Neuronal stem cell (in vitro differentiated cells): ENCODE data around the gene MUCL3.

ENCODE experiments used
- DNase-seq: peaks from one replicate; pipeline ENCODE4 v3.0.0-alpha.2; 2013; ENCODE audit warnings: low spot score
- H2AFZ ChIP-seq: one replicate; pipeline ENCODE4 v1.6.1; 2013; ENCODE audit warnings: mild to moderate bottlenecking, low read length, inconsistent platforms
- H2AK5ac ChIP-seq: 2 replicates; pipeline ENCODE4 v1.6.1; 2013; ENCODE audit warnings: low read depth, mild to moderate bottlenecking, inconsistent platforms, low read length, moderate library complexity, mixed read lengths
- H2BK120ac ChIP-seq: 2 replicates; pipeline ENCODE4 v1.6.1; 2013; ENCODE audit warnings: low read depth, mild to moderate bottlenecking, inconsistent platforms, low read length, moderate library complexity, mixed read lengths
- H2BK12ac ChIP-seq: one replicate; pipeline ENCODE4 v1.6.1; 2013; ENCODE audit warnings: low read length, inconsistent platforms
- H2BK15ac ChIP-seq: 2 replicates; pipeline ENCODE4 v1.6.1; 2013; ENCODE audit warnings: mild to moderate bottlenecking, low read length, inconsistent platforms, mixed read lengths
- H2BK5ac ChIP-seq: one replicate; pipeline ENCODE4 v1.6.1; 2013; ENCODE audit warnings: inconsistent platforms, mild to moderate bottlenecking, low read length, moderate library complexity
- H3K14ac ChIP-seq: one replicate; pipeline ENCODE4 v1.6.1; 2013; ENCODE audit warnings: low read length, inconsistent platforms
- H3K18ac ChIP-seq: 2 replicates; pipeline ENCODE4 v1.6.1; 2013; ENCODE audit warnings: low read length, inconsistent platforms
- H3K23ac ChIP-seq: 2 replicates; pipeline ENCODE4 v1.6.1; 2013; ENCODE audit warnings: low read depth, mild to moderate bottlenecking, mixed read lengths, low read length, inconsistent platforms; ENCODE audit not compliant: poor library complexity
- H3K27ac ChIP-seq: replicated peaks from 3 replicates; pipeline ENCODE4 v1.5.1; 2013; ENCODE audit warnings: low read length, inconsistent platforms
- H3K27me3 ChIP-seq, 3 experiments: 2 replicates each; pipeline ENCODE4 v1.6.1; 2013; ENCODE audit warnings: low read length in 3 of 3, mild to moderate bottlenecking in 2 of 3, inconsistent platforms in 1 of 3, low read depth in 1 of 3, mixed read lengths in 1 of 3, moderate library complexity in 1 of 3; ENCODE audit not compliant: control insufficient read depth in 3 of 3, insufficient read depth in 3 of 3
- H3K36me3 ChIP-seq, 2 donors: replicated peaks in 1 of 2; 2 replicates each; pipeline ENCODE4 v1.6.1; 2013; ENCODE audit warnings: low read length in 2 of 2; ENCODE audit not compliant: control insufficient read depth in 2 of 2, insufficient read depth in 2 of 2
- H3K4ac ChIP-seq: 2 replicates; pipeline ENCODE4 v1.6.1; 2013; ENCODE audit warnings: inconsistent platforms, mild to moderate bottlenecking, low read length, moderate library complexity
- H3K4me1 ChIP-seq, 2 donors: 1 replicate in 1 of 2; 2 replicates in 1 of 2; pipeline ENCODE4 v1.6.1; 2013; ENCODE audit warnings: low read length in 2 of 2, low read depth in 1 of 2; ENCODE audit not compliant: control insufficient read depth in 2 of 2, insufficient read depth in 1 of 2
- H3K4me2 ChIP-seq: one replicate; pipeline ENCODE4 v1.6.1; 2013; ENCODE audit warnings: mild to moderate bottlenecking, low read length, inconsistent platforms; ENCODE audit not compliant: insufficient read depth, poor library complexity, severe bottlenecking
- H3K4me3 ChIP-seq, 2 donors: 2 replicates each; pipeline ENCODE4 v1.5.1; 2013; ENCODE audit warnings: low read length in 2 of 2, mild to moderate bottlenecking in 2 of 2, inconsistent platforms in 1 of 2, moderate library complexity in 1 of 2
- H3K79me1 ChIP-seq: one replicate; pipeline ENCODE4 v1.6.1; 2013; ENCODE audit warnings: low read depth, mild to moderate bottlenecking, inconsistent platforms, low read length, moderate library complexity
- H3K9ac ChIP-seq: one replicate; pipeline ENCODE4 v1.6.1; 2013; ENCODE audit warnings: mild to moderate bottlenecking, low read depth, low read length, inconsistent platforms; ENCODE audit not compliant: poor library complexity
- H3K9me3 ChIP-seq, 2 donors: replicated peaks in 1 of 2; 2 replicates each; pipeline versions ENCODE3 to v1.6.1; 2013; ENCODE audit warnings: low read length in 2 of 2, mild to moderate bottlenecking in 2 of 2, inconsistent platforms in 1 of 2, low read depth in 1 of 2, mixed read lengths in 1 of 2, moderate library complexity in 1 of 2; ENCODE audit not compliant: control insufficient read depth in 2 of 2, insufficient read depth in 1 of 2
- H4K8ac ChIP-seq: one replicate; pipeline ENCODE4 v1.6.1; 2013; ENCODE audit warnings: low read depth, mild to moderate bottlenecking, inconsistent platforms, low read length, moderate library complexity
- H4K91ac ChIP-seq: one replicate; pipeline ENCODE4 v1.6.1; 2013; ENCODE audit warnings: low read length, low read depth, mild to moderate bottlenecking, inconsistent platforms; ENCODE audit not compliant: poor library complexity
- WGBS, 2 donors: extraction: QIAGEN DNeasy Blood & Tissue Kit; methylation state at CpG; one replicate each; pipeline ENCODE4 v1.1.7; 2013; ENCODE audit warnings: missing lambda C conversion rate in 2 of 2, mixed read lengths in 1 of 2; ENCODE audit not compliant: insufficient read length in 2 of 2, insufficient replicate concordance in 1 of 2; ENCODE audit errors: extremely low coverage in 2 of 2; 5-methylcytosine and 5-hydroxymethylcytosine counted together

MUCL3 gene

DNA sequence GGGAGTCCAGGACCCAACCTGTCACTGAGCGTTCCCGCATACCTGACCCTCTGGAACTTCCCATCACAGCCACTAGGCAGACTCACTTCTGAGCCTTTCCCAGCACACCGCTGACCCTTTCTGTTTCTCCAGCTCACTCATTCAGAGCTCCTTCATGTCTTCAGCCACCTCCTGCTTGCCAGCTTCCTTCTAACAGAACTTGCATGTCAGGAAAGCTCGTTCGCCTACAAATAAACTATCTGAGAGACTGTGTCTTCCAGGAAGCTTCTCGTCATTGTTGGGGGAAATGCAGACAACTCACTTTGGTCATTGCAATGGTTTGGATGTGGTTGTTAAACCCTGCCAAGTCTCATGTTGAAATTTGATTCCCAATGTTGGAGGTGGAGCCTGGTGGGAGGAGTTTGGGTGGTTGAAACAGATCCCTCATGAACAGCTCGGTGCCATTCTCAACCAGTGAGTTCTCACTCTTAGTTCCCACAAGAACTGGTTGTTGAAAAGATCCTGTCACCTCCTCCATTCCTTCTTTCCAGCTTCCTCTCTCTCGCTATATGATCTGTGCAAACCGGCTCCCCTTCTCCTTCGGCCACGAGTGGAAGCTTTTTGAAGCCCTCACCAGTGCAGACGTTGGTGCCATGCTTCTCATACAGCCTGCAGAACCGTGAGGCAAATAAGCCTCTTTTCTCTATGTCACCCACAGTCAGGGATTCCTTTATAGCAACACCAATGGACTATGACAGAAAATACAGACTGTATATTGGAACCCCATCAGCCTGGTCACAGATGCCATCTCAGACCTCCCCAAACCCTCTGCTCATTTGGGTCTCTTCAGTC, 41.4 kb downstream of the MUCL3 start:
- no peak overlapping the region for H3K9ac ChIP-seq
- no peak overlapping the region for H3K14ac ChIP-seq
- H3K27ac ChIP-seq: peak overlapping the region; percentile 30
- no peaks in the 10 kb centered on the region for H3K79me1 ChIP-seq
- DNase-seq: peak; percentile 21
- peak overlapping the region; percentile 12 for H3K18ac ChIP-seq
- H2BK15ac ChIP-seq: no peak overlapping the region
- no peaks in the 10 kb centered on the region for H3K9me3 ChIP-seq
- no peaks in the 10 kb centered on the region for H3K36me3 ChIP-seq
- H3K4me1 ChIP-seq: peaks cover 0 to 10% of the 10 kb centered on the region in 2 donors
- no peak overlapping the region for H3K4me3 ChIP-seq
- H2AFZ ChIP-seq: peak overlapping the region; percentile 76
- H4K91ac ChIP-seq: no peak overlapping the region
- H2BK5ac ChIP-seq: no peak overlapping the region
- no CpG with 5 or more reads among the region's 13 CpGs for WGBS, 2 donors
- no peak overlapping the region for H4K8ac ChIP-seq
- no peak overlapping the region for H2BK12ac ChIP-seq
- no peak overlapping the region for H2AK5ac ChIP-seq
- no peak overlapping the region for H3K23ac ChIP-seq
- no peak overlapping the region for H3K4ac ChIP-seq
- peak overlapping the region; percentile 61 for H3K4me2 ChIP-seq
- no peak overlapping the region for H2BK120ac ChIP-seq
- peaks cover 0 to 4% (median 0%) of the 10 kb centered on the region in 3 experiments for H3K27me3 ChIP-seq

GRCh38 chr6:30983439-30983838, 42.7 kb downstream of the MUCL3 start, which contains the start of gene MUC21:
Gene MUC21, plus strand, starts transcription at chr6:30983718. Its CDS starts 241 bp downstream, at chr6:30983959.
- Histone ChIP-seq H2BK5ac (no peak within 1 kb of the TSS), H2BK12ac (no peak within 1 kb of the TSS), H3K27ac (no peak within 1 kb of the TSS), H2AK5ac (peak within 1 kb of the TSS; percentile 16), H2AFZ (peak within 1 kb of the TSS; percentile 76), H3K18ac (no peak within 1 kb of the TSS), H3K4me3 (no peak within 1 kb of the TSS), H2BK15ac (peak within 1 kb of the TSS; percentile 4), H3K4me1 (peaks cover 0 to 10% of the 10 kb centered on the region in 2 donors), H3K4ac (no peak within 1 kb of the TSS), H4K8ac (no peak within 1 kb of the TSS), H3K36me3 (no peaks in the 10 kb centered on the region), H3K9me3 (no peaks in the 10 kb centered on the region), H3K27me3 (peaks cover 0 to 4% (median 0%) of the 10 kb centered on the region in 3 experiments), H4K91ac (no peak within 1 kb of the TSS), H3K14ac (no peak within 1 kb of the TSS), H3K79me1 (no peaks in the 10 kb centered on the region), H3K9ac (no peak within 1 kb of the TSS), H3K23ac (no peak within 1 kb of the TSS), H2BK120ac (no peak within 1 kb of the TSS), H3K4me2 (no peak within 1 kb of the TSS)
- WGBS, 2 donors: no CpG with 5 or more reads among the region's 6 CpGs
- no peak for DNase-seq

GRCh38 chr6:30985490-30985889, 44.7 kb downstream of the MUCL3 start:
- Histone ChIP-seq H3K4me2 (no peak overlapping the region), H3K27ac (no peak overlapping the region), H3K27me3 (no peaks in the 10 kb centered on the region), H2BK5ac (no peak overlapping the region), H3K79me1 (no peaks in the 10 kb centered on the region), H3K14ac (no peak overlapping the region), H2AFZ (no peak overlapping the region), H3K36me3 (no peaks in the 10 kb centered on the region), H3K23ac (no peak overlapping the region), H3K4me3 (no peak overlapping the region), H3K4ac (no peak overlapping the region), H3K4me1 (peaks cover 0 to 10% of the 10 kb centered on the region in 2 donors), H3K9me3 (no peaks in the 10 kb centered on the region), H4K91ac (no peak overlapping the region), H4K8ac (no peak overlapping the region), H3K9ac (no peak overlapping the region), H2BK120ac (no peak overlapping the region), H3K18ac (no peak overlapping the region), H2BK12ac (no peak overlapping the region), H2BK15ac (no peak overlapping the region), H2AK5ac (no peak overlapping the region)
- WGBS, 2 donors: no CpG with 5 or more reads among the region's 5 CpGs
- no peak for DNase-seq

DNA sequence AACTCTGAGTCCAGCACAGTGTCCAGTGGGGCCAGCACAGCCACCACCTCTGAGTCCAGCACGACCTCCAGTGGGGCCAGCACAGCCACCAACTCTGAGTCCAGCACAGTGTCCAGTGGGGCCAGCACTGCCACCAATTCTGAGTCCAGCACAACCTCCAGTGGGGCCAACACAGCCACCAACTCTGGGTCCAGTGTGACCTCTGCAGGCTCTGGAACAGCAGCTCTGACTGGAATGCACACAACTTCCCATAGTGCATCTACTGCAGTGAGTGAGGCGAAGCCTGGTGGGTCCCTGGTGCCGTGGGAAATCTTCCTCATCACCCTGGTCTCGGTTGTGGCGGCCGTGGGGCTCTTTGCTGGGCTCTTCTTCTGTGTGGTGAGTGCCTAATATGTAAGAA, 46.5 kb downstream of the MUCL3 start:
- H3K9me3 ChIP-seq: no peaks in the 10 kb centered on the region
- no peak overlapping the region for H3K18ac ChIP-seq
- no peak overlapping the region for H2BK15ac ChIP-seq
- H3K14ac ChIP-seq: no peak overlapping the region
- no peaks in the 10 kb centered on the region for H3K79me1 ChIP-seq
- H2BK12ac ChIP-seq: no peak overlapping the region
- H3K27ac ChIP-seq: no peak overlapping the region
- no peaks in the 10 kb centered on the region for H3K36me3 ChIP-seq
- peaks cover 0 to 4% of the 10 kb centered on the region in 2 donors for H3K4me1 ChIP-seq
- no peak overlapping the region for H2AFZ ChIP-seq
- no peak overlapping the region for H2AK5ac ChIP-seq
- DNase-seq: no peak
- H2BK120ac ChIP-seq: no peak overlapping the region
- no peak overlapping the region for H2BK5ac ChIP-seq
- no peak overlapping the region for H4K91ac ChIP-seq
- no peak overlapping the region for H3K4me2 ChIP-seq
- H4K8ac ChIP-seq: no peak overlapping the region
- no peaks in the 10 kb centered on the region for H3K27me3 ChIP-seq
- no CpG with 5 or more reads among the region's 6 CpGs for WGBS, 2 donors
- no peak overlapping the region for H3K4ac ChIP-seq
- H3K4me3 ChIP-seq: no peak overlapping the region
- no peak overlapping the region for H3K23ac ChIP-seq
- no peak overlapping the region for H3K9ac ChIP-seq
